B cell (primary cell): ENCODE results near the gene MEIKIN. TPM values are rescaled to one million over a fixed set of nuclear protein-coding genes. Genes with fewer than 3 reads are reported as not detected.

ENCODE experiments used
- ATAC-seq: fragments of 200-7000 bp; cut with Tn5 transposase; one replicate; pipeline ENCODE4 v1.10.0; 2021; ENCODE audit warnings: low read depth, mild to moderate bottlenecking, moderate number of reproducible peaks, moderate library complexity
- CTCF ChIA-PET: fragments of 350-600 bp; sonication (Branson Sonifier 250); formaldehyde crosslinking; loops from one replicate; lab custom pipeline; 2021; ENCODE audit warnings: antibody characterized with exemption, inconsistent platforms; lab: Charles Lee
- POLR2A ChIA-PET: fragments of 350-600 bp; sonication (Branson Sonifier 250); formaldehyde crosslinking; loops from one replicate; lab custom pipeline; 2021; ENCODE audit warnings: antibody characterized with exemption; lab: Charles Lee
- DNase-seq: peaks from one replicate; pipeline ENCODE4 v3.0.0; 2013
- H2AFZ ChIP-seq: 2 replicates; pipeline ENCODE4 v1.6.1; 2012; ENCODE audit warnings: mild to moderate bottlenecking, low read depth, low read length; ENCODE audit not compliant: insufficient read depth, poor library complexity, severe bottlenecking
- H3K27ac ChIP-seq, 2 donors: 1 replicate in 1 of 2; 2 replicates in 1 of 2; pipeline ENCODE4 v1.5.1; 2012 to 2013; ENCODE audit warnings: low read length in 2 of 2, mild to moderate bottlenecking in 2 of 2, moderate library complexity in 1 of 2
- H3K27me3 ChIP-seq, 4 experiments: fragments of 200-600 bp in 1 of 4; sonication (generic) in 1 of 4; replicated peaks in 1 of 4; 1 replicate in 2 of 4; 2 replicates in 2 of 4; pipeline versions ENCODE4 v1.6.1 to v1.7.0; 2013 to 2016; ENCODE audit warnings: low read length in 3 of 4, mild to moderate bottlenecking in 2 of 4, mixed read lengths in 1 of 4, moderate library complexity in 1 of 4; ENCODE audit not compliant: insufficient read depth in 4 of 4, control insufficient read depth in 3 of 4; ENCODE audit errors: control extremely low read depth in 1 of 4
- H3K36me3 ChIP-seq, 2 experiments: replicated peaks in 1 of 2; 1 replicate in 1 of 2; 2 replicates in 1 of 2; pipeline versions ENCODE4 v1.6.1 to v1.7.1; 2013; ENCODE audit warnings: low read length in 1 of 2; ENCODE audit not compliant: insufficient read depth in 2 of 2, control insufficient read depth in 1 of 2; ENCODE audit errors: control extremely low read depth in 1 of 2, extremely low read depth in 1 of 2
- H3K4me1 ChIP-seq, 2 donors: fragments of 200-600 bp in 1 of 2; sonication (generic) in 1 of 2; 1 replicate in 1 of 2; 2 replicates in 1 of 2; pipeline versions ENCODE4 v1.5.1 to v1.6.1; 2013 to 2017; ENCODE audit warnings: low read length in 2 of 2; ENCODE audit not compliant: control insufficient read depth in 2 of 2, insufficient read depth in 2 of 2
- H3K4me2 ChIP-seq: replicated peaks from 2 replicates; pipeline ENCODE3; 2012; ENCODE audit warnings: mild to moderate bottlenecking, low read depth, low read length; ENCODE audit not compliant: poor library complexity, severe bottlenecking
- H3K4me3 ChIP-seq, 5 experiments: fragments of 200-600 bp in 1 of 5; sonication (generic) in 1 of 5; 1 replicate in 3 of 5; 2 replicates in 2 of 5; pipeline versions ENCODE4 v1.5.1 to v1.7.0; 2011 to 2016; ENCODE audit warnings: low read length in 4 of 5, mild to moderate bottlenecking in 4 of 5, low read depth in 2 of 5, control low read depth in 1 of 5, moderate library complexity in 1 of 5; ENCODE audit not compliant: insufficient read depth in 1 of 5; ENCODE audit errors: control extremely low read depth in 1 of 5, extremely low read depth in 1 of 5
- H3K79me2 ChIP-seq: fragments of 200-600 bp; sonication (generic); one replicate; pipeline ENCODE4 v1.6.0; 2016; ENCODE audit warnings: low read length; ENCODE audit not compliant: control insufficient read depth, insufficient read depth
- H3K9ac ChIP-seq: fragments of 200-600 bp; sonication (generic); 2 replicates; pipeline ENCODE4 v1.6.1; 2017; ENCODE audit warnings: mild to moderate bottlenecking, low read length, moderate library complexity
- H3K9me3 ChIP-seq, 3 donors: one replicate each; pipeline versions ENCODE4 v1.6.1 to v1.7.1; 2013; ENCODE audit warnings: low read length in 2 of 3; ENCODE audit not compliant: control insufficient read depth in 2 of 3, insufficient read depth in 1 of 3; ENCODE audit errors: control extremely low read depth in 1 of 3
- H4K20me1 ChIP-seq: 2 replicates; pipeline ENCODE4 v1.6.0; 2012; ENCODE audit warnings: mild to moderate bottlenecking, low read length; ENCODE audit not compliant: insufficient read depth, control insufficient read depth, poor library complexity, severe bottlenecking
- H3K27ac Mint-ChIP-seq: one replicate; pipeline ENCODE4 v1.8.0; 2021; ENCODE audit warnings: mixed read lengths
- H3K27me3 Mint-ChIP-seq: one replicate; pipeline ENCODE4 v1.8.0; 2021; ENCODE audit warnings: mixed read lengths
- H3K4me1 Mint-ChIP-seq: one replicate; pipeline ENCODE4 v1.8.0; 2021; ENCODE audit warnings: mixed read lengths
- H3K4me3 Mint-ChIP-seq: one replicate; pipeline ENCODE4 v1.8.0; 2021; ENCODE audit warnings: mixed read lengths
- H3K9me3 Mint-ChIP-seq: one replicate; pipeline ENCODE4 v1.8.0; 2022; ENCODE audit warnings: mixed read lengths; ENCODE audit not compliant: insufficient read depth
- CTCF ChIP-seq: fragments of 200-600 bp; IDR thresholded peaks from one replicate; pipeline ENCODE4 v1.8.0; 2022; ENCODE audit warnings: antibody characterized with exemption, mild to moderate bottlenecking
- EZH2 ChIP-seq: IDR thresholded peaks from 2 replicates; pipeline ENCODE4 v1.6.1; 2012; ENCODE audit warnings: borderline replicate concordance, low read depth, mild to moderate bottlenecking, moderate library complexity, low read length; ENCODE audit not compliant: insufficient read depth, poor library complexity, severe bottlenecking
- WGBS: methylation state at CpG from one replicate; pipeline ENCODE4 v1.1.5; 2013; ENCODE audit warnings: missing lambda C conversion rate; ENCODE audit not compliant: insufficient coverage; 5-methylcytosine and 5-hydroxymethylcytosine counted together
- intact Hi-C: fragments of 100-400 bp; cut with micrococcal nuclease; formaldehyde crosslinking; loops from one replicate; pipeline ENCODE4 v1.10.0; 2022
- polyA plus RNA-seq: library from polyadenylated mRNA; depleted of rRNA; stranded (reverse); fragments of >200 nt; gene quantifications from 2 replicates; pipeline ENCODE4 v1.2.3, GENCODE V29; 2012
- total RNA-seq, 2 donors: library from RNA; stranded (reverse); fragments of 120-200 nt in 1 of 2; gene quantifications; 1 replicate in 1 of 2; 2 replicates in 1 of 2; pipeline versions ENCODE4 v1.2.3 to v1.2.4, GENCODE V29; 2013 to 2022

The MEIKIN gene
- total and polyA plus RNA-seq, 2 donors (not counting 1 experiment from before 2014, with no cell fraction given) = not detected

DNA sequence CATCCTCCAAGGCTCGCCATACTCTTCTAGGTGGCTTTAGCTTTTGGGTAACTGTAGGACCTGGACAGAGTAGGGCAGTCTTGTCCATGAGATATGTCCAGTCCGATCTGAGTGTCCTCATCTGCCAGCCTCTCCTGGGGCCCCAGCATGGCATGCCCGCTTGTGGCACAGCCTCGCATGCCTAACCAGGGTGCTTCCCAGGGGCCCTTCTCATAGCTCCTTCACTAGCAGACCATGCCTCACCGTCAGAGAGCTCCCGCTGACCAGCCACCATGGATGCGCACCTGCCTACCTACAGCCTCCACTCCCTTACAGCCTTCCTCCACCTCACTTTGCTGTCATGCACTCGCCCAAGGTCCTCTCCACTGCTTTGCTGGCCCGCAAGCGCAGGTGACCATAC, 88.1 kb downstream of the MEIKIN start:
- H3K79me2 ChIP-seq = no peaks in the 10 kb centered on the region
- 96% methylated on average over 10 of the region's 10 CpGs for WGBS
- TF ChIP-seq CTCF = no peak
- no peak for TF ChIP-seq EZH2
- ChIA-PET CTCF (no interaction called here), POLR2A (no interaction called here)
- H3K4me3 ChIP-seq = no peak overlapping the region
- H3K4me2 ChIP-seq = no peak overlapping the region
- no peak for DNase-seq
- H3K4me1 ChIP-seq = peaks cover 0 to 12% of the 10 kb centered on the region in 2 donors
- intact Hi-C loops = no loop called here
- no peaks in the 10 kb centered on the region for H3K27me3 Mint-ChIP-seq
- H3K27me3 ChIP-seq = no peaks in the 10 kb centered on the region
- peaks cover 9% of the 10 kb centered on the region for H3K9me3 Mint-ChIP-seq
- H3K9ac ChIP-seq = no peak overlapping the region
- no peak overlapping the region for H3K4me3 Mint-ChIP-seq
- no peak overlapping the region for H3K27ac Mint-ChIP-seq
- no peaks in the 10 kb centered on the region for H3K36me3 ChIP-seq
- no peak for ATAC-seq
- H2AFZ ChIP-seq = no peak overlapping the region
- H3K27ac ChIP-seq = no peak overlapping the region
- H4K20me1 ChIP-seq = no peaks in the 10 kb centered on the region
- peaks cover 15% of the 10 kb centered on the region for H3K4me1 Mint-ChIP-seq
- peaks cover 0 to 4% (median 0%) of the 10 kb centered on the region in 3 donors for H3K9me3 ChIP-seq

- Histone ChIP-seq H4K20me1 (no peaks in the 10 kb centered on the region), H3K27me3 (no peaks in the 10 kb centered on the region), H3K4me3 (no peak overlapping the region), H3K4me2 (no peak overlapping the region), H3K9ac (no peak overlapping the region), H3K36me3 (no peaks in the 10 kb centered on the region), H3K9me3 (peaks cover 0 to 4% (median 0%) of the 10 kb centered on the region in 3 donors), H3K79me2 (no peaks in the 10 kb centered on the region), H3K27ac (no peak overlapping the region), H3K4me1 (peaks cover 0 to 12% of the 10 kb centered on the region in 2 donors), H2AFZ (peak overlapping the region; percentile 72)
- intact Hi-C loops = no loop called here
- TF ChIP-seq EZH2 = no peak
- peak; percentile 30 for TF ChIP-seq CTCF
- no peak overlapping the region for H3K4me3 Mint-ChIP-seq
- H3K27me3 Mint-ChIP-seq = no peaks in the 10 kb centered on the region
- 95% methylated on average over 3 of the region's 3 CpGs for WGBS
- peaks cover 2% of the 10 kb centered on the region for H3K9me3 Mint-ChIP-seq
- peaks cover 15% of the 10 kb centered on the region for H3K4me1 Mint-ChIP-seq
- ChIA-PET POLR2A (no interaction called here), CTCF (no interaction called here)
- ATAC-seq (no peak), DNase-seq (no peak)
- peak overlapping the region; percentile 13 for H3K27ac Mint-ChIP-seq
These were observed 90.0 kb downstream of the MEIKIN start for GRCh38 chr5:131855452-131855851.
